Measurements from ENCODE around the gene SLC6A3.

DNA sequence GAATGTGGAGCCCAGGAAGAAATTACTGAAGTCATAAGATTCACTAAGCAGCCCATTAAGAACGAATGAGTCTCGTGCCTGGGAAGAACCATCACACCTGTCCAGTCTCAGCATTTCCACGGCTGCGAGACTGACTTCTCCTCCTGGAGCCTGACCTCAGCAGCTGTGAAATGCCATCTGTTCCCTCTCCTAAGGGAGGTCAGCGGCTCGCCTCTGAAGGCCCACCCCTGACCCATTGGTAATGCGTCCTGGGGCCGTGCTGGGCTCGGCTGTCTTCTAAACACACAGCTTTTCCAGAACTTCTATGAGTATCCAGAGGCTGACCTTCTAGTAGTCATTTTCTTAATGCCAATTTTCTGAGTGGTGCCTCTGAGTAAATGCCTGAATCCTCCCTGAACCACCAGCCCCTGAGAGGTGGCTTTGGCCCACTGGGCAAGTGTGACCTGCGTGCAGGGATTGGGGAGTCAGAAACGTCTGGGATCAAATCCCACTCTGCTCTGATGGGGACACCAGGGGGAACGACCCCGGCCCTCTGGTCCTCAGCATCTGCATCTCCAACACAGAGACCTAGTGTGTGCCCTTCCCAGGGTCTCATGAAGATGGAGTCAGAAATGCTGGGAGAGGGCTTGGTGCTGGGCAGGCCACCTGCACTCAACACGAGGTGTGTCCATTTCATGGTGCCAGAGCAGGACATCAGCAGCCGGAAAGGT is 5.7 kb downstream of the SLC6A3 start:
- no peak for TF ChIP-seq POLR2A (IDR thresholded peaks at IDR 0.05)
- TF ChIP-seq, protein P1, sequence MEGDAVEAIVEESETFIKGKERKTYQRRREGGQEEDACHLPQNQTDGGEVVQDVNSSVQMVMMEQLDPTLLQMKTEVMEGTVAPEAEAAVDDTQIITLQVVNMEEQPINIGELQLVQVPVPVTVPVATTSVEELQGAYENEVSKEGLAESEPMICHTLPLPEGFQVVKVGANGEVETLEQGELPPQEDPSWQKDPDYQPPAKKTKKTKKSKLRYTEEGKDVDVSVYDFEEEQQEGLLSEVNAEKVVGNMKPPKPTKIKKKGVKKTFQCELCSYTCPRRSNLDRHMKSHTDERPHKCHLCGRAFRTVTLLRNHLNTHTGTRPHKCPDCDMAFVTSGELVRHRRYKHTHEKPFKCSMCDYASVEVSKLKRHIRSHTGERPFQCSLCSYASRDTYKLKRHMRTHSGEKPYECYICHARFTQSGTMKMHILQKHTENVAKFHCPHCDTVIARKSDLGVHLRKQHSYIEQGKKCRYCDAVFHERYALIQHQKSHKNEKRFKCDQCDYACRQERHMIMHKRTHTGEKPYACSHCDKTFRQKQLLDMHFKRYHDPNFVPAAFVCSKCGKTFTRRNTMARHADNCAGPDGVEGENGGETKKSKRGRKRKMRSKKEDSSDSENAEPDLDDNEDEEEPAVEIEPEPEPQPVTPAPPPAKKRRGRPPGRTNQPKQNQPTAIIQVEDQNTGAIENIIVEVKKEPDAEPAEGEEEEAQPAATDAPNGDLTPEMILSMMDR (IDR thresholded peaks at IDR 0.05 in 8 of 11, conservative IDR thresholded peaks at IDR 0.05 in 3 of 11) = no peak

All from spleen (tissue), 7 donors.